ENCODE results near the gene PHACTR2. TPM values are rescaled to one million over a fixed set of nuclear protein-coding genes. Genes with fewer than 3 reads are reported as not detected.

The PHACTR2 gene
- total RNA-seq, 2 donors from 2014 or later, result 53.8 to 72.6 TPM

DNA sequence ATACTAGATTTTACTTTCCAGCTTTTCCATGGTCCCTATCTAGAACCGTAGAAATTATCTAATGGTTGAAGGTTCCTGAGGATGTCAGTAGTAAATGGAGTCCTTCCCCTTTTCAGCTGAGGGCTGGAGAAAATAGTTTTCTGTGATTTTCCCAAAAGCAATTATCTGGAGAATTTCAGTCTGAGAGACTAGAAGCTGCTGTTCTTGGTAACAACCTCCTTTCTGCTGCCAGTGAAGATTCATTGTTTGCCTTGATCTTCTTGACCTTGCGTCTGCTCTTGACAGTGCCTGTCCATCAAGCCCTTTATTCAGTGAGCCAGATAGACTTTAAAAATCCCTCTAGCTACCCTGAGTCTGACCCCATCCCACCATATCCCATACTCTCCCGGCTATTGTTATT lies 73.1 kb downstream of the PHACTR2 start:
- intact Hi-C loops (cut with DNase I), result no loop called here
- no peak for DNase-seq (ENCODE audit: low spot score)

DNA sequence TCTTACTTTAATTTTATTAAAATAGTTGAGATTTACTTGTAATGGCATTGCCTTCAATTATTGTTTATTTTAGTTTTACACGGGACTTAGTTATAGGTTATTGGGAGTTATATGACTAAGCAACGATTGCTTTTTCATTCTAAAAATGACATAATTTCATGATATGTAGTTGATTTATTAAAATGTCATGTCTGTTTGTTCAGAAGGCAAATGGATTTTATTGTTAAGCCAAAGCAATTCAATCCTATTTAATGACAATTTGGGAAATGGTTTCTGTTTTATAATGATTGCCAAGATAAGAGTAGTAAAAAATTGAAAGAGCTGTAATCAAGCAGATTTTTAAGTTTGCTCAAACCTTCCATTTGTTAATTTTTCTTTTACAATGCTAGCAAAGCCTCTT lies 74.7 kb downstream of the PHACTR2 start:
- intact Hi-C loops (cut with DNase I), result no loop called here
- no peak for DNase-seq (ENCODE audit: low spot score)

DNA sequence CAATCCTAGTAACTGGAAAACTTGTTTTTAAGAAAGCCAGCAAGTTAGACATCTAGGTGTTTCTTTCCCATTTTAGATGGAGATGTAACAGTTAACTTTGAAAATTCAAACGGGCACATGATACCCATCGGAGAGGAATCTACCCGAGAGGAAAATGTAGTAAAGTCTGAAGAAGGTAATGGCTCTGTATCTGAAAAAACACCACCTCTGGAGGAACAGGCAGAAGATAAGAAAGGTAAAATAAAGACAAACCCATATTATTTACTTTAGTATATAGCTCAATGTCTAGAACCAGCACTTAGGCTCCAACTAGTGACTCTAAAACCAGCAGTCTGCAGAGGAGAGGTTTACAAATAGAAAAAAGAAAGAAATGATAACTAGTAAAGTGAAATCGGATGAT lies 75.9 kb downstream of the PHACTR2 start:
- DNase-seq (ENCODE audit: low spot score), result no peak
- intact Hi-C loops (cut with DNase I), result no loop called here

DNA sequence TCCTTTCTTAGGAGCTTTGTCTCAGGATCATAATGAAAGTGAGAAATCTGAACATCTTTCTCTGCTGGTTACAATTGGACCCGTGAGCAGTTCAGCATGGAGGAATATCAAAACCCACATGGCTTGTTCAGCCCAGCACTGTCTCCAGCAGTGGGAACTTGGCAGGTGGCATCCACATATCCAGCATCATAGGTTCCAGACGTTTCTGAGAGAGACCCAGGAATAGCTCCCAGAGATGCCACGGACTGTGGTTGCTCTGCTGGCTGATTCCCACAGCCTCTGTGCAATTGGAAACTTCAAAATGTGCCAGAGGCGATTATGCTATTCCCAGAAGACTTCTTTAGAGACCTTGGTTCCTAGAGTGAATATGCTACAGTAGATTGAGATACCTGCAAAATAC lies 76.4 kb downstream of the PHACTR2 start:
- no peak for DNase-seq (ENCODE audit: low spot score)
- intact Hi-C loops (cut with DNase I), result no loop called here

DNA sequence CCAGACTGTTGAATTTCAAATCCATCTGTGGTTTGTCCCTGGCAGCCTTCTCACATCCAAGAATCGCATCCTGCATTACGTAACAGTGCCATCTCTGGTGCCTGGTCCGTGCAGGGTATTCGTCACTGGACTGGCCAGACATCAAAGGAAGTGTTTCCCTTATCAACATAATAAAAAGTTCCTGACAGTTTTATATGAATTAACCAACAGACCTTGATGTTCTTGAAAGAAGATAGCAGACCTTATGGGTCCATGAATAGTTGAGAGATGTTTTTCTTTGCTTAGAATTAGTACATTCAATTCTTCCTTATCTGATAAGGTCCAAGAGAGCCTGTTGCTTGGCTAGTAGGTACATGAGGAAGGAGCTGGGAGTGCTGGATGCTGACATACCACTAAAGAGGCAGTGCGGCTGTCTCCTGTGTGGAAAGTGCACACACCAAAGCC lies 77.6 kb downstream of the PHACTR2 start:
- no peak for DNase-seq (ENCODE audit: low spot score)
- intact Hi-C loops (cut with DNase I), result no loop called here

DNA sequence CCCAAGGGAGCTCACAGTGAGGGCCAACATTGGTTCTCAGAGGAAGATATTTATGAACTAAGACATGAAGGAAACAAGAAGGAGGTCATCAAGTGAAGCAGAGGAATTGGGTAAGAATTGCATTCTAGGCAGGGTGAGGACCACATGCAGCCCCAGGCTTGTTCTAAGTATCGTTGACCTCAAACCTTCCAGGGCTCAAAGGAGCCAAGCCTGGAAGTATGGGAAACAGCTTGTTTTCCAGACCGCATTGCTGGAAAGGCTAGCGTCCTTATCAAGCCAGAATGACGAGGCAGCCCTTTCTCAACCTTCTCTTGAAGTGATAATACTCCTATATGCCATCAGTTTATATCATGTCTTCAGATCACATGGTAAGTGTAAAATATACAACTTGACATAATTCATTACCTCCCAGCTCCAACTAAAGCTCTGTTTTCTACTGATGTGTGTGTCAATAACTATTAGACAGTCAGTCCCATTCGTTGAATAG lies 79.6 kb downstream of the PHACTR2 start:
- intact Hi-C loops (cut with DNase I), result no loop called here
- no peak for DNase-seq (ENCODE audit: low spot score)

DNA sequence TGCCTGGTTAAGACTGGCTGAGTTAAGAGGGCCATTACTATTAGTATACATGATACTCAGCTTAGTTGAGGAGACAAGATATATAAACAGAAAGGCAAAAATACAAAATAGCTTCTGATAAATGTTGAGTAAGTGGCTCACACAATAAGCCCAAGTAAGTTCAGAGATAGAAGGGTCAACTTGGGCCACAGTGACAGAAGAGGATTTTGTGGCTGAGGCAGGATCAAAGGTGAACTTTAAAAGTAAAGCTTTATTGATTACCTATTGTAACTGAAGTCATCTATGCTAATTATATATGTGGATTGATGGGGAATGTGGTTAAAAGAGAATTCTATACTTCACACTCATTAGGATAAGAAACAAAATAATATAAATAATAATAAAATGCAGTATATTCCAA lies 80.8 kb downstream of the PHACTR2 start:
- DNase-seq (ENCODE audit: low spot score), result no peak
- intact Hi-C loops (cut with DNase I), result no loop called here

DNA sequence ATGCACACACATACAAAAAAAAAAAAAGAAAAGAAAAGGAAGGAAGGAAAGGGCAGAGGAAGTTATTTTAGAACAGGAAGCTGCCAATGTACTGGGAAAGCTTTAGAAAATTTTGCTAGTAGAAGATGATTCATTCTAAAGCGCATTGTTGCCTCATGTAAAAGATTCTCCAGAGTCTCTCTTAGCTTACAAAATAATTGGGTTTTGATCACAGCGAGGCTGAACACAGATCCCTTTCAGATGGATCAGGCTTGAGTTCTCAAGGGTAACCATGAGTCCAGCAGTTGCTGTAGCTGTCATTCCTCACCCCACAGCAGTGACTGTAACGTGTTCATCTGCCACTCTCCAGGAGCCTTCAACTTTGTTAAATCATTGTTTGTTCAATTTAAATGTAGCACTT lies 81.9 kb downstream of the PHACTR2 start:
- intact Hi-C loops (cut with DNase I), result no loop called here
- no peak for DNase-seq (ENCODE audit: low spot score)

DNA sequence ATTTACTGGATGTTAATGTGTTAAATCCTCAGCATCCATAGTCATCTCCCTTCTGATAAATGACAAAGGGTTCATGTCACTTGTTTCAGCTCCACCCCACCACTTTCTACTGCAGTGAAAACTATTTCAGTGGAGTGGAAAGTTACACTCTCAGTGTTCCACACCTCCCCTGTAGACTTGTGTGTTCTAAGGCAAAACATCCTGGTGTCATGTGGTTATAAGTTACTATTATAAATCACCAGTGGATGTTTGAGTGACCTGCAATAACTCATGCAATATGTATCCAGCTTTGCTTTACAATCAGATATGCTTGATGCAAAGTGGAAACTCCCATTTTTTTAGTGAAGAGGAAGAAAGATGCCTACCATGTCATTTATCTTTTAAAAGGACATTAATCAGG lies 83.3 kb downstream of the PHACTR2 start:
- intact Hi-C loops (cut with DNase I), result no loop called here
- DNase-seq (ENCODE audit: low spot score), result no peak

DNA sequence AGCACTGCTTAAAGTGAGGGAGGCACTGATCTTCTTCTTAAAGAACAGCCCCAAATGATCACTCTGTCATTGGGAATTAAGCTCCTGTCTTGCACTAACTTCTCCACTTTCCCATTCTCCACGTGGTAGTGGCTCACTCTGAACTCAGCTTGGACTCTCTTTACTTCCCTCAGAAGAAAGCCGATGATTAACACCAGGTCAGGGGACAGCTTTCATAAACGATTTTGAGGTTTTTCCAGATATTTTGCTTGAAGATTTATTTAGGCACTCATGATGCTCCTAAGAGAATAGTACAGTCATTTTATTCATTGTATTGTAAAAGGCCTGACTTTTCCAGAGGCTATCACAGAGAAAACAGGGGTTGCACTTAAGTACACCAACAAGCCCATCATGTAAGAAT lies 84.4 kb downstream of the PHACTR2 start:
- intact Hi-C loops (cut with DNase I), result no loop called here
- no peak for DNase-seq (ENCODE audit: low spot score)

DNA sequence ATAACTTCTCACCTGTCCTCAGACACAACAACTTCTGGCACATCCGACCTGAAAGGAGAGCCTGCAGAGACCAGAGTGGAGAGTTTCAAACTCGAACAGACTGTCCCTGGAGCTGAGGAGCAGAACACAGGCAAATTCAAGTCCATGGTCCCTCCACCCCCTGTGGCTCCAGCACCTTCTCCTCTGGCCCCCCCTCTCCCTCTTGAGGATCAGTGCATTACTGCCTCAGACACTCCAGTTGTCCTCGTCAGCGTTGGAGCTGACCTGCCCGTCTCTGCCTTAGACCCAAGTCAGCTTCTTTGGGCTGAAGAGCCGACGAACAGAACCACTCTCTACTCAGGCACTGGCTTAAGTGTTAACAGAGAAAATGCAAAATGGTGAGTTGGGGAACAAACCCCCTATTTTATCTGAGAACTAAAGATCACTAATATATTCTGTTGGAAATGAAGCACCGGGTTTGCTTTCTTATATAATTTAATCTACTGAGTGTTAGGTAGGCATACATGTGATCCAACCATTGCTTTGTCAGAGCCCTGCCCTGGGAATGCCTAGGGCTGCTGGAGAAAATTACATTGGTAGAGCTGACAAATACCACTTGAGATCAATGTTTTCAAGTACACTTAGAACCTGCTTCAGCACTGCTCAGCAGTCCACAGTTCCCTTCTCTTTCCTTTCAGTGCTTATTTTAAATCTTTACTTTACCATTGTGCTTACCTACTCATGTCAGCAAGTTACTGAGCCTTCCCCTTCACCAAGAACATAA lies 87.8 kb downstream of the PHACTR2 start:
- intact Hi-C loops (cut with DNase I), result no loop called here
- DNase-seq (ENCODE audit: low spot score), result no peak

DNA sequence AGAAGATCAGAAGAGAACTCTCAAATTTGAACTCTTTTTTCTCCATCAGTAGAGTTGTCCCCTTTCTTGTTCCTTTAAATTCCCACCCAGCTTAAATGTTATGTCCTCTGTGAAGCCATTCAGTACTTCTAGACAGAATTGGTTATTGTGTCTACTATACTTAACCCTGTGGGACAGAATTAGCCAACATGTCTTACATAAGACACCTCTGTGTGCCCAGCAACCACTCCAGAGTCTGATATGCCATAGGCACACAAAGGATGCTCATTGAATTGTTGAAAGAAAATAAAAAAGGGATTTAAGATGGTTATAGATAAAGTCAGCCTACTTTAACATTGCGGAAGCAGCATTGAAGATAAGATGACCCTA lies 88.4 kb downstream of the PHACTR2 start:
- intact Hi-C loops (cut with DNase I), result no loop called here
- no peak for DNase-seq (ENCODE audit: low spot score)

DNA sequence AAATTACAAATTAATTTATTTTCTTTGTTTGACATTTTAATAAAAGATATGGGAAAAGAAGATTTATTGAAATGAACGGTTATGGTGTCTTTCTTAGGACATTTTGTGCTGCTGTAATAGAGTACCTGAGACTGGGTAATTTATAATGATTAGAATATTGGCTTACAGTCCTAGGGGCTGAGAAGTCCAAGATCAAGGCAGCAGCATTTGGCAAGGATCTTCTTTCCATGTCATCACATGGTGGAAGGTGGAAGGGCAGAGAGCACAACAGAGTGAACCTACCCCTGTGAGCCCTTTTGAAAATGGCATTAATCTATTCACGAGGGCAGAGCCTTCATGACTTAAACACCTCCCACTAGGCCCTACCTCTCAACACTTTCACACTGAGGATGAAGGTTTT lies 89.7 kb downstream of the PHACTR2 start:
- DNase-seq (ENCODE audit: low spot score), result no peak
- intact Hi-C loops (cut with DNase I), result no loop called here

DNA sequence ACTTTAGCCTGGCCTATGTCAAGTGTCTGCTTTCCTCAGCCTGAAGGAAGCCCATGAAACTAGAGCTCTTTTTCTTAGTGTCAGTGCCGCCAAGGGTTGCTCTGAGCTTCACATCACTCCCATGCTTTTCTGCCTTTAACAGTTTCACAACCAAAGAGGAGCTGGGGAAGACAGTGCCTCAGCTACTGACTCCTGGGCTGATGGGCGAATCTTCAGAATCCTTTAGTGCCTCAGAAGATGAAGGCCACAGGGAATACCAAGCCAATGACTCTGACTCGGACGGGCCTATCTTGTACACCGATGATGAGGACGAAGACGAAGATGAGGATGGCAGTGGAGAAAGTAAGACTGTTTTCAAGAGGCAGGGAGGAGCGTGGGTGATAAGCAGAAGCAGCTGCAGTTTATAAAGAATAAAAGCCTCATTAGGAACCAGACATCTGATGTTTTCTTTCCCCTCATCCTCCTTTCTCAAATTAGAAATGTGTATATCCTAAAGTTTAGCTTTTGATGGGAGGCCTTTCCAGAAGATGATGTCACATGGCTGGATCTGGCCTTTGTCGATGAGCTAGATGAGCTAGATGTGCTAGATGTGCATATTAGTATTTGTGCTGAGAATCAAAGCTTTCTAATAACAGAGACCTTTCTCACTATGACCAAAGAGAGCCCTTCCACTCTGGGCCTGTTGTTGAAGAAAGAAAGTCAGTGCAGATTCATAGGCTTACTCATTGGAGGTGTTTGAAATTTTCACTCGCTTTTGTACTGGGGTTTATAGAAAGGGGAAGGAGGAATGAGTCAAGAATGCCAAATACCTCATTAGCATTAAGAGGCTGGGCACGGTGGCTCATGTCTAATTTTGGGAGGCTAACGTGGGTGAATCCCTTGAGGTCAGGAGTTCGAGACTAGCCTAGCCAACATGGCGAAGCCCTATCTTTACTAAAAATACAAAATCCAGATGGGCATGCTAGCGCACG lies 94.6 kb downstream of the PHACTR2 start:
- no peak for DNase-seq (ENCODE audit: low spot score)
- intact Hi-C loops (cut with DNase I), result no loop called here

DNA sequence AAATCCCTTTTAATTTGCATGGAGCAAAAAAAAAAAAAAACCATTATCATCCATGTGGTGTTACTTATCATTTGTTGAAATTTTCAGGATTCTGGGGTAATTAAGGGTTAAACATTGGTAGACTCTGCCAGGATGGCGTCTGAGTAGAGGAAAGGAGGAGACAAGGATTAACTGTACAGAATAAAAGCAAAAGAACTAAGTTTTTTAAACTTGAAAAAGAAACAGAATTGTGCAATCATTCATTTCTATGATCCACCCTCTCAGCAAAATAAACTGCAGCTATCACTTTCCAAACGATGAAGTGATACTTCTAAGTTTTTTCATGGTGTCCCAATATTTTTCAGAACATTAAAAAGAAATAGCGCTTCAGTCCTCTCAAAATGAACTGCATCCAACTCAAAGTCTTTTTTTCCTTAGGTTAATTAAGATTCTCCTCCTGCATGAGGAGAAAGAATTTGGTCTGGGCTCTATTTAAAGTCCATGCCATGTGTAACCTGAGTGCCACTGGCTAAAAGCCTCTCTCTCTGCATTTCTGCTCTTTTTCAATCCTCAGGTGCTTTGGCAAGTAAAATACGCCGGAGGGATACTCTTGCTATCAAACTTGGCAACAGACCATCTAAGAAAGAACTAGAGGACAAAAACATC lies 95.9 kb downstream of the PHACTR2 start:
- no peak for DNase-seq (ENCODE audit: low spot score)
- intact Hi-C loops (cut with DNase I), result no loop called here

DNA sequence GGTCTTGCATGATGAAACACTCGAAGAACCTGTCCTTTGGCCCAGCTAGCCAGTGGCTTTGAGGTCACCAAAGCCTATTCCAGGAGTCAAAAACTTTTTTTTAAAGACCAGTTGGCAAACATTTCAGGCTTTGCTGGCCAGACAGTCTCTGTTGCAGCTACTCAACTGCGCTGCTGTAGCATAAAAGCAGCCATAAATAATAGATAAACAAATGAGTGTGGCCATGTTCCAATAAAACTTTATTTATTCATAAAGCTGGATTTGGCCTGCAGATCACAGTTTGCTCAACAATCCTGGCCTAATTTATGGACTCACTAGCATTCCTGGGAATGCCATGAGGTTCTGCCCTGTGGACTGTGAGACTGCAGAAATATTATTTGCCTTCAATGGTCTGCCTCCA lies 96.6 kb downstream of the PHACTR2 start:
- no peak for DNase-seq (ENCODE audit: low spot score)
- intact Hi-C loops (cut with DNase I), result no loop called here

DNA sequence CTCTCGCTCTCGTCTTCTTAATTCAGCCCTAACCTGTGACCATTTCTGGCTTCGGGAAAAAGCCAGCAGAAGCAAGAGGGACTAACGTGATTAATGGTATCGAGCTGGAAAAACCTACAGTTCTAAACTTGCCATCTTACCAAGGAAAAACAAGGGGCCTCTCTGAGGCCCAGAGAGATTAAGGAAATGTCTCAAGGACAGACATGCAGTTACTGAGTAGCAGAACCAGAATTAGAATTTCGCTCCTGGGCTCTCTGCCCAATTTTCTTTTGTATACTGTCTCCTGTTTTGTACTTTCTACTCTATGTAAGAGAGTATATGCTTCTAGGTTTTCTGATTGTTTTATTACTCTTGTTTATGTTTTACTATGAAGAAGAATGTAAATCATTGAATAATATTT lies 97.6 kb downstream of the PHACTR2 start:
- no peak for DNase-seq (ENCODE audit: low spot score)
- intact Hi-C loops (cut with DNase I), result no loop called here

DNA sequence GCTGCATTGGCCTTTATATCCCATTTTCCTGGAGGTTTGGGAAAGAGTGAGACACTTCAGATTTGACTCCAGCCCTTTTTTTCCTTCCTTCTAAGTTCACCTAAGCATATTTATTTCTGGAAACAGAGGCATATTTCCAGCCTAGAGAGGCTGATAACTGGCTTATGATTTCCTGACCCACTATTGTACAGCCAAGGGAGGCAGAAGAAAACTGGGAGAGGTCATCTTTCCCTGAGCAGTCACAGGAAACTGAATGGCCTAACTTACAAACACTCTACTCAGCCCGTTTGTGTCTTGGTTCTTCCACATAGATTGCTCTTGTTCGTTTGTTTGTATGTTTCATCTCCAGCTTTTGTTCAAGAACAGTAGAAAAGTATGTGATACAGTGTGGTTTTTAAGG lies 101.2 kb downstream of the PHACTR2 start:
- intact Hi-C loops (cut with DNase I), result no loop called here
- no peak for DNase-seq (ENCODE audit: low spot score)

DNA sequence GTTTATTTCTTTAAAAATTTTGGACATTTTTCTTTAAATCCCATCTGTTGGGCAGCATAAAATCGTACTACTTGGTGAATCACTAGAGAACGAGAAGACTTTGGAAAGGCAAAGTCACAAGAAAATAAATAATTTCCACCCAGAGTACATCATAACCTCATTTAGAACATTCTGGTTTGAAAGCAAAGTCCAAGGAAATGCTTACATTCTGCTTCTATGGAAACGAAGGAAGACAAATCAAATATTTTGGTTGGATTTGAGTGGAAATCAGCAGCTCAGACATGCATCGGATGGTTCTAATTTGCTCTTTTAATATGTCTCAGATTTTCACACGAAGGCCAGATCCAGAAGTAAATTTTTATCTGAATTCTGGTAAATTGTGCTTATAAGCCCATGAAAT lies 104.7 kb downstream of the PHACTR2 start:
- DNase-seq (ENCODE audit: low spot score), result no peak
- intact Hi-C loops (cut with DNase I), result no loop called here

DNA sequence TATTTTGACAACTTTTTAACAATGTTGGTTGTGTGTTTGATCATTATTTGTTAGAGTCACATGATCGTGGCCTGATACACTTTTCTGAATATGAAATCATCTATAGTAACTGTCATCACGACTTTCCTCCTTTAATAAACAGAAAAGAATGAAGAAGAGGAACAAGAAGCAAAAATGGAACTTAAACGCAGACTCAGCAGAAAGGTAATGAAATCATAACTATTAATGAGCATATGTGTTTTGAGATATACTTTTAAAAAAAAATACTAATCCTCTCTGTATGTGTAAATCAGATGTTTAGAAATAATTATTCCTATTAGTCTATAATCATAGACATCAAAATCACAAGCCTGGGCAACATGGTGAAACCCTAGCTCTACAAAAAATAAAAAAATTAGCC lies 105.3 kb downstream of the PHACTR2 start:
- DNase-seq (ENCODE audit: low spot score), result no peak
- intact Hi-C loops (cut with DNase I), result loop anchor here in 1 of 2 donors (1.0 kb wide), 1 partner anchor 102 kb away; no protein-coding TSS in a partner anchor

Data from posterior vena cava (tissue), 2 donors.